Tibial artery (tissue), 4 donors: ENCODE results near the gene SLC12A9.
A peak's percentile ranks its signal among the peaks of the same experiment; 100 is the strongest.

Experiments
- DNase-seq, 2 donors: peaks; one replicate each; pipeline ENCODE4 v3.0.0-alpha.2; 2019
- H3K27ac ChIP-seq, 2 donors: fragments of 200-600 bp; sonication (generic) in 1 of 2; 1 replicate in 1 of 2; 2 replicates in 1 of 2; pipeline ENCODE4 v1.5.1; 2018 to 2019; ENCODE audit warnings: mild to moderate bottlenecking in 1 of 2
- H3K27me3 ChIP-seq, 2 donors: fragments of 200-600 bp; sonication (generic) in 1 of 2; one replicate each; pipeline versions ENCODE4 v1.5.1 to v1.6.0; 2016 to 2019
- H3K36me3 ChIP-seq, 3 donors: fragments of 200-600 bp; sonication (generic) in 2 of 3; one replicate each; pipeline ENCODE4 v1.5.1; 2016 to 2019; ENCODE audit warnings: mild to moderate bottlenecking in 2 of 3
- H3K4me1 ChIP-seq, 4 donors: fragments of 200-600 bp; sonication (generic) in 2 of 4; 1 replicate in 3 of 4; 2 replicates in 1 of 4; pipeline ENCODE4 v1.5.1; 2016 to 2019
- H3K4me3 ChIP-seq, 2 donors: fragments of 200-600 bp; sonication (generic) in 1 of 2; 1 replicate in 1 of 2; 2 replicates in 1 of 2; pipeline ENCODE4 v1.5.1; 2018 to 2019; ENCODE audit warnings: mild to moderate bottlenecking in 2 of 2
- H3K9me3 ChIP-seq, 3 donors: fragments of 200-600 bp; sonication (generic) in 1 of 3; one replicate each; pipeline ENCODE4 v1.5.1; 2016 to 2019
- CTCF ChIP-seq, 2 experiments: fragments of 200-600 bp in 1 of 2; fragments of 450-650 bp in 1 of 2; IDR thresholded peaks; one replicate each; pipeline ENCODE4 v1.5.1; 2017 to 2019; ENCODE audit warnings: antibody characterized with exemption in 2 of 2, mild to moderate bottlenecking in 1 of 2, moderate library complexity in 1 of 2
- intact Hi-C: fragments of 100-400 bp; cut with DNase I; formaldehyde crosslinking; loops from one replicate; pipeline ENCODE4 v1.15.0; 2023; ENCODE audit warnings: low total_unique reads

Gene SLC12A9

DNA sequence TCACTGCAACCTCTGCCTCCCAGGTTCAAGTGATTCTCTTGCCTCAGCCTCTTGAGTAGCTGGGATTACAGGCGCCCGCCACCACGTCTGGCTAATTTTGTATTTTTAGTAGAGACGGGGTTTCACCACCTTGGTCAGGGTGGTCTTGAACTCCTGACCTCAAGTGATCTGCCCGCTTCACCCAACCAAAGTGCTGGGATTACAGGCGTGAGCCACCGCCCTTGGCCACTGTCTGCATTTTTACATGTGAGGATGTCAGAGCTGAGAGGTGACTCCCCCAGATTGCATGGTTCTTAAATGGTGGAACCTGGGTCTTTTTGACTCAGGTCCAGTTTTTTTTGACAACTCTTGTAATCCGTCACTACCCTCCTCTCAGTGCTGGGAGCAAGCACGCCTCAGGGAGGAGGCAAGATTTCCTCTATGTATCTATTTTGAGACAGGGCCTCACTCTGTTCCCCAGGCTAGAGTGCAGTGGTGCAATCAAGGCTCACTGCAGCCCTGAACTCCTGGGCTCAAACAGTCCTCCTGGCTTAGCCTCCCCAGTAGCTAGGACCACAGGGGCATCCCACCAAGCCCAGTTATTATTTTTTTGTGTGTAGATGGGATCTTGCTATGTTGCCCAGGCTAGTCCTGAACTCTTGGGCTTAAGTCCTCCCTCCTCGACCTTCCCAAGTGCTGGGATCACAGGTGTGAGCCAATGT, 21.2 kb downstream of the SLC12A9 start:
- Histone ChIP-seq H3K36me3 (peaks cover 29 to 47% (median 44%) of the 10 kb centered on the region in 3 donors), H3K9me3 (no peaks in the 10 kb centered on the region), H3K4me1 (peaks cover 7 to 48% (median 36%) of the 10 kb centered on the region in 4 donors), H3K4me3 (peak overlapping the region; percentile 67 to 88), H3K27me3 (no peaks in the 10 kb centered on the region), H3K27ac (peak overlapping the region; percentile 85 to 93)
- TF ChIP-seq CTCF (IDR thresholded peaks at IDR 0.05) = no peak
- DNase-seq = peak in 1 of 2 donors; percentile 60
- intact Hi-C loops = no loop called here

- Histone ChIP-seq H3K4me3 (peak overlapping the region; percentile 67 to 88), H3K4me1 (peaks cover 7 to 45% (median 33%) of the 10 kb centered on the region in 4 donors), H3K36me3 (peaks cover 29 to 52% (median 49%) of the 10 kb centered on the region in 3 donors), H3K9me3 (no peaks in the 10 kb centered on the region), H3K27me3 (no peaks in the 10 kb centered on the region), H3K27ac (peak overlapping the region; percentile 85 to 93)
- intact Hi-C loops = no loop called here
- peak in 1 of 2 donors; percentile 62 for DNase-seq
- no peak for TF ChIP-seq CTCF (IDR thresholded peaks at IDR 0.05)
Observed at GRCh38 chr7:100874300-100874576, 21.7 kb downstream of the SLC12A9 start.

DNA sequence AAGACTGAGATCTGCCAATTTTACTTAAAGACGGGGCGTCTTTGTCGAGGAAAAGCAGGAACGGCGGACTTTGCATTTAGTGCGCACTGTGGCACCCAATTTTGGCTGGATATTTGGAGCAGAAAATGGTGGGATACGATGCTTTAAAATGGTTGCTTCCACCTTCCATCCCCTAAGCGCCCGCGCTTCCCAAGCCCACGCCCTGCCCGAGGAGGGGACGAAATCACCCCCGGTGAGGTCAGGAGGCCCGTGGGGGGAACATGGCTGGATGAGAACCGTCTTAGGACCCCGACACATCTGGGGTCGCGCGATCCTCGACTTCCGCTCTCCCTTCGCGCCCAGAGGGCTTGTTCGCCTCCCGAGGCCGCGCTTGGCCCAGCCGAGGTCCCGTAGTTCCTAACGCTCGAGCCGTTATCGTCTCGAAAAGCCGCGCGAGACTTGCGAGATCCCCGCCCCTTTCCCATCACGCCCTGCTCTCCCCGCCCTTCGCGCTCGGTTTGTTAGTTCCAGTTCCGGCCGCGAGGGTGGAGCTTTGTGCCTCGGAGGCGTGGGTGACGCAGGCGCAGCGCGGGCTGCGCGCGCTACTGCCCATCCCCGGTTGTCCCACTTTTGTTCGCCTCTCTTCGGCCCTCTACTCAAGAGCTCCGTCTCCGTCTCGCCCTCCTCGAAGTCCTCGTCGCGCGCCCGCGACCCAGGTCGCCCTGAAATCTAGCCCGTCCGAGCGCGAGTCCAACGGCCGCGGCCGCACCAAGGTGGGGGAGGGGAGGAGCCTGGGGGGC, 22.3 kb downstream of the SLC12A9 start, which contains the start of gene SRRT:
SRRT (plus strand) TSS at position 527 of the 779 bp plus-strand sequence. CDS start 488 bp downstream, outside the sequence.
- peak; percentile 98 to 99 for DNase-seq
- no peaks in the 10 kb centered on the region for H3K9me3 ChIP-seq
- no peaks in the 10 kb centered on the region for H3K27me3 ChIP-seq
- peaks cover 29 to 53% (median 50%) of the 10 kb centered on the region in 3 donors for H3K36me3 ChIP-seq
- peak within 1 kb of the TSS; percentile 67 to 88 for H3K4me3 ChIP-seq
- intact Hi-C loops = no loop called here
- peak; percentile 66 to 72 for TF ChIP-seq CTCF (IDR thresholded peaks at IDR 0.05)
- H3K4me1 ChIP-seq = peaks cover 7 to 44% (median 33%) of the 10 kb centered on the region in 4 donors
- H3K27ac ChIP-seq = peak within 1 kb of the TSS; percentile 85 to 93

GRCh38 chr7:100875356-100875751, 22.8 kb downstream of the SLC12A9 start:
- Histone ChIP-seq H3K4me1 (peaks cover 7 to 41% (median 33%) of the 10 kb centered on the region in 4 donors), H3K27me3 (no peaks in the 10 kb centered on the region), H3K36me3 (peaks cover 25 to 55% (median 48%) of the 10 kb centered on the region in 3 donors), H3K9me3 (no peaks in the 10 kb centered on the region), H3K27ac (peak overlapping the region; percentile 85 to 93), H3K4me3 (peak overlapping the region; percentile 67 to 88)
- TF ChIP-seq CTCF (IDR thresholded peaks at IDR 0.05) = no peak
- no peak for DNase-seq
- intact Hi-C loops = no loop called here

GRCh38 chr7:100878013-100878412, 25.5 kb downstream of the SLC12A9 start:
- Histone ChIP-seq H3K9me3 (no peaks in the 10 kb centered on the region), H3K27me3 (no peaks in the 10 kb centered on the region), H3K27ac (no peak overlapping the region), H3K36me3 (peaks cover 33 to 54% (median 48%) of the 10 kb centered on the region in 3 donors), H3K4me3 (no peak overlapping the region), H3K4me1 (peaks cover 7 to 41% (median 33%) of the 10 kb centered on the region in 4 donors)
- DNase-seq = no peak
- intact Hi-C loops = no loop called here
- TF ChIP-seq CTCF (IDR thresholded peaks at IDR 0.05) = no peak
